ENCODE results near the gene MAZ. TPM values are rescaled to one million over a fixed set of nuclear protein-coding genes. Genes with fewer than 3 reads are reported as not detected.

Gene MAZ
- total RNA-seq, 1 experiment from 2014 or later: 256 TPM

DNA sequence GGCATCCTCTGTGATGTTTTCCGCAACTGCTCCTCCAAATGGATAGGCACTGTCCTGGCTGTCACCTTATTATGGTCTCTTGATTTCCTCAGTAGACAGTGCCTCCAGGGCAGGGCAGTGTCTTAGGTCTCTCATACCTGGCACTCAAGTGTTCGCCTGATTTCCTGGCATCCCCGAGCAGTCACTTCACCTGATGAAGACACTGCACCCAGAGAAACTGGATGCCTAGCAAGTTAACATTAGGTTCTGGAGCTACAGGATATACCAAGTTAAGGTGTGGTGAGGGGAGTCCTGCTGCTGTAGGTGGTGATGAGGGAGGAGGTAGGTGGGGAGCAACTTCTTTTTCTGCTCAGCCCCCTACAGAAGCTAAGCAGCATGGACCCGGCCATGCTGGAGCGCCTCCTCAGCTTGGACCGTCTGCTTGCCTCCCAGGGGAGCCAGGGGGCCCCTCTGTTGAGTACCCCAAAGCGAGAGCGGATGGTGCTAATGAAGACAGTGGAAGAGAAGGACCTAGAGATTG is 3.9 kb upstream of the MAZ start (continued):
- TF ChIP-seq ZNF274 (IDR thresholded peaks at IDR 0.05; ENCODE audit: low read depth, low read length): no peak
- no peak for TF ChIP-seq EZH2 (IDR thresholded peaks at IDR 0.05)
- TF ChIP-seq, protein P1, sequence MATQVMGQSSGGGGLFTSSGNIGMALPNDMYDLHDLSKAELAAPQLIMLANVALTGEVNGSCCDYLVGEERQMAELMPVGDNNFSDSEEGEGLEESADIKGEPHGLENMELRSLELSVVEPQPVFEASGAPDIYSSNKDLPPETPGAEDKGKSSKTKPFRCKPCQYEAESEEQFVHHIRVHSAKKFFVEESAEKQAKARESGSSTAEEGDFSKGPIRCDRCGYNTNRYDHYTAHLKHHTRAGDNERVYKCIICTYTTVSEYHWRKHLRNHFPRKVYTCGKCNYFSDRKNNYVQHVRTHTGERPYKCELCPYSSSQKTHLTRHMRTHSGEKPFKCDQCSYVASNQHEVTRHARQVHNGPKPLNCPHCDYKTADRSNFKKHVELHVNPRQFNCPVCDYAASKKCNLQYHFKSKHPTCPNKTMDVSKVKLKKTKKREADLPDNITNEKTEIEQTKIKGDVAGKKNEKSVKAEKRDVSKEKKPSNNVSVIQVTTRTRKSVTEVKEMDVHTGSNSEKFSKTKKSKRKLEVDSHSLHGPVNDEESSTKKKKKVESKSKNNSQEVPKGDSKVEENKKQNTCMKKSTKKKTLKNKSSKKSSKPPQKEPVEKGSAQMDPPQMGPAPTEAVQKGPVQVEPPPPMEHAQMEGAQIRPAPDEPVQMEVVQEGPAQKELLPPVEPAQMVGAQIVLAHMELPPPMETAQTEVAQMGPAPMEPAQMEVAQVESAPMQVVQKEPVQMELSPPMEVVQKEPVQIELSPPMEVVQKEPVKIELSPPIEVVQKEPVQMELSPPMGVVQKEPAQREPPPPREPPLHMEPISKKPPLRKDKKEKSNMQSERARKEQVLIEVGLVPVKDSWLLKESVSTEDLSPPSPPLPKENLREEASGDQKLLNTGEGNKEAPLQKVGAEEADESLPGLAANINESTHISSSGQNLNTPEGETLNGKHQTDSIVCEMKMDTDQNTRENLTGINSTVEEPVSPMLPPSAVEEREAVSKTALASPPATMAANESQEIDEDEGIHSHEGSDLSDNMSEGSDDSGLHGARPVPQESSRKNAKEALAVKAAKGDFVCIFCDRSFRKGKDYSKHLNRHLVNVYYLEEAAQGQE (IDR thresholded peaks at IDR 0.05; ENCODE audit: low read depth): no peak

DNA sequence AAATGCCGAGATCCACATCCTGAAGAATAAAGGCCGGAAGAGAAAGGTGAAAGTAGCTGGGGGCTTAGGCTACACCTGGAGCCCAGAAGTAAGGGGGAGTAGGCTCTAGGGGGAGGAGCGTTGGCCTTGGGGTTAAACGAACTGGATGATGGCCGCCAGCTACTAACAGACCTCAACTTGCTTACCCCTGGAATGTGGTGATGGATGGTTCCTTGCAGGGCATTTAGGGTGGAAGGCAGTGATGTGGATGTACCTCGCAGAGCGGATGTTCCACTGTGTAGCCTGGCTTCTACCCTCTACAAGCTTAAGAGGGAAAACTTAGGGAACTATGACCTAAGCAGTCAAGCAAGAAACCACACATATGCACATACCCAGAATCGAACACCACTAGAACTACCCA is 2.3 kb upstream of the MAZ start:
- DNase-seq (ENCODE audit: low read depth, low spot score) (no peak), ATAC-seq (no peak)
- no peaks in the 10 kb centered on the region for H3K9me3 ChIP-seq (ENCODE audit: control insufficient read depth in 1 of 2, insufficient read depth in 1 of 2, low read depth in 1 of 2, low read length in 2 of 2)
- no peaks in the 10 kb centered on the region for H4K20me1 ChIP-seq (ENCODE audit: insufficient read depth)
- H3K27me3 ChIP-seq (ENCODE audit: insufficient read depth, low read length): no peaks in the 10 kb centered on the region
- ChIA-PET CTCF (interaction anchor here (1.5 to 2.3 kb wide), 2 partner anchors 14 to 44 kb away, joined by 5 to 6 read pairs; partner anchors contain the start of gene KIF22), RAD21 (ENCODE audit: low non-redundant PET in 1 of 2, low total read pairs in 2 of 2, uncharacterized antibody in 2 of 2, unreplicated experiment in 2 of 2) (interaction anchor here (0.6 to 1.1 kb wide), 2 partner anchors 14 to 103 kb away, joined by 3 to 4 read pairs; partner anchors contain the start of gene KIF22 (in 1 of the 2)), POLR2A (interaction anchor here (0.9 to 1.9 kb wide), 2 partner anchors 14 to 18 kb away, joined by 3 to 10 read pairs; partner anchors contain the start of gene KIF22)
- peaks cover 19% of the 10 kb centered on the region for H3K79me2 ChIP-seq (ENCODE audit: insufficient read depth, low read length)
- no peak for TF ChIP-seq FOSL1 (IDR thresholded peaks at IDR 0.05; ENCODE audit: low read depth)
- peaks cover 16 to 41% of the 10 kb centered on the region in 2 experiments; a peak in 3 of 4 replicates for H3K36me3 ChIP-seq (ENCODE audit: control insufficient read depth in 1 of 2, insufficient read depth in 2 of 2, low read length in 2 of 2)
- peak overlapping the region; percentile 85 for H3K27ac ChIP-seq (ENCODE audit: low read depth, low read length)
- H3K4me2 ChIP-seq (ENCODE audit: low read length): peak overlapping the region; percentile 87
- intact Hi-C loops (cut with micrococcal nuclease): loop anchor here (2.0 kb wide), 1 partner anchor 13 kb away; the partner anchor contains the start of gene KIF22
- peak overlapping the region; percentile 67 to 70; a peak in 3 of 4 replicates for H3K4me3 ChIP-seq (replicated peaks in 1 of 2; ENCODE audit: low read depth in 1 of 2, low read length in 2 of 2)
- no TSS peak for BruUV-seq (replicated peaks)
- H2AFZ ChIP-seq (ENCODE audit: low read depth, low read length, poor library complexity, severe bottlenecking): no peak overlapping the region
- peak overlapping the region; percentile 84 for H3K9ac ChIP-seq (ENCODE audit: low read length)
- H3K9me2 ChIP-seq (ENCODE audit: insufficient read depth): no peaks in the 10 kb centered on the region
- H3K4me1 ChIP-seq (ENCODE audit: control insufficient read depth in 1 of 2, insufficient read depth in 2 of 2, low read length in 2 of 2): peaks cover 17 to 39% of the 10 kb centered on the region in 2 experiments
